Esophagus muscularis mucosa (tissue), 3 donors: Measurements from ENCODE around the gene ZNF467.

Experiments used
- CTCF ChIP-seq, 3 experiments: fragments of 200-600 bp in 2 of 3; fragments of 450-650 bp in 1 of 3; sonication (generic) in 2 of 3; IDR thresholded peaks; one replicate each; pipeline ENCODE4 v1.5.1; 2017 to 2019; ENCODE audit warnings: antibody characterized with exemption in 3 of 3, mild to moderate bottlenecking in 2 of 3, moderate library complexity in 1 of 3
- POLR2A ChIP-seq: fragments of 450-650 bp; IDR thresholded peaks from one replicate; pipeline ENCODE4 v1.6.1; 2017; ENCODE audit warnings: antibody characterized with exemption, moderate library complexity, mild to moderate bottlenecking, low read depth

GRCh38 chr7:149717481-149717880 lies 55.9 kb downstream of the ZNF467 start:
- TF ChIP-seq POLR2A (no peak), CTCF (IDR thresholded peaks at IDR 0.05) (no peak)
